ENCODE results near the gene CISTR. TPM values are rescaled to one million over a fixed set of nuclear protein-coding genes. Genes with fewer than 3 reads are reported as not detected.
"Not testable (repeated sequence)": the region's sequence is repeated elsewhere in the genome, so short reads cannot be mapped to it uniquely, and the experiment has no call there.

CISTR gene
- total RNA-seq, 1 donor from 2014 or later, result not detected

DNA sequence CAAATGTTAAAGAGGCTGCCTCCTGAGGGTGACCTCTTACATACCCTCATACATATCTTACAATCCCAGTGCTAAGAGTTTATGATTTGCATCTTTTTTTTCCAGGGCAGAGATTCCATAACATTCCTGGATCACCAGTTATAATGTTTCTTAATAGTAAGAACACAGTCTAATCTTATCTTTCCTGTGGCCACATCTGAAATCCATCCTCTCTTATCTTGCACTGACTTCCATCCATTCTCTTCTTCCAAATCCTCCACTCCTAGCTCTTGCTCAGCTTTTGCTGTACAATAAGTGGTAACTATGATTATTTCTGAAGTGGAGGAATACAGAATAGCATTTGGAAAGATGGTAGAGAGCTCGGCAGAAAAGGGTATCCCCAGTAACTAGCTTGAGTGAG lies 30.8 kb downstream of the CISTR start:
- H3K27ac Mint-ChIP-seq, result no peak overlapping the region
- no peak for DNase-seq (ENCODE audit: low spot score)

DNA sequence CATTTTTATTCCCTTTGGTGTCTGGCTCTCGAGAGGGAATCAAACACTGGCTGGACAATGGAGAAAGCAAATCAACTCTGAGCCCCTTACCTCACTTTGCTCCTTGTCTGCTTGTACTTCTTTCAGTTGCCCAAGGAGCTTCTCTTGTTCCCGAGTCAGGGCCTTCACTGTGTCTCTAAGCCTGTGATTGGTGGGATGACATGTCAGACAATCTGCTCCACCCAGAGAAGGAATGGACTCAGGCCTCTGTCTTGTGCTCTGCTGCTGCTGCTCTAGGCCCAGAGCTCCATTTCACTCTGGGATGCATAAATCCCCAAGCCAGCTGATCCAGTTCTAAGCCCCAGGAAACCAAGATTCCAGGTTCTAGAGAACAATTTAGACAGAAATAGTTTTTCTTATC lies 32.1 kb downstream of the CISTR start:
- intact Hi-C loops (cut with micrococcal nuclease), result no loop called here
- peaks cover 34% of the 10 kb centered on the region for H3K36me3 Mint-ChIP-seq (ENCODE audit: low read depth)
- H3K9me3 Mint-ChIP-seq, result no peaks in the 10 kb centered on the region
- DNase-seq (ENCODE audit: low spot score), result no peak
- no peak overlapping the region for H3K27ac Mint-ChIP-seq
- H3K4me1 Mint-ChIP-seq (ENCODE audit: low read depth), result no peaks in the 10 kb centered on the region
- H3K27me3 Mint-ChIP-seq (ENCODE audit: insufficient read depth), result no peaks in the 10 kb centered on the region
- no peak overlapping the region for H3K4me3 Mint-ChIP-seq

More for the DNA sequence above, 30.8 kb downstream of the CISTR start:
- Mint-ChIP-seq H3K27me3 (ENCODE audit: insufficient read depth) (no peaks in the 10 kb centered on the region), H3K4me3 (no peak overlapping the region), H3K36me3 (ENCODE audit: low read depth) (peaks cover 39% of the 10 kb centered on the region), H3K4me1 (ENCODE audit: low read depth) (peaks cover 4% of the 10 kb centered on the region), H3K9me3 (no peaks in the 10 kb centered on the region)
- intact Hi-C loops (cut with micrococcal nuclease), result no loop called here

- H3K9me3 Mint-ChIP-seq; H3K27me3 Mint-ChIP-seq (ENCODE audit: insufficient read depth); H3K4me1 Mint-ChIP-seq (ENCODE audit: low read depth); DNase-seq (ENCODE audit: low spot score); H3K4me3 Mint-ChIP-seq; intact Hi-C loops (cut with micrococcal nuclease); H3K27ac Mint-ChIP-seq: not testable (repeated sequence)
- peaks cover 30% of the 10 kb centered on the region for H3K36me3 Mint-ChIP-seq (ENCODE audit: low read depth)
Observed at GRCh38 chr12:53718567-53718966, 33.2 kb downstream of the CISTR start.

GRCh38 chr12:53717319-53717718 lies 34.5 kb downstream of the CISTR start:
- H3K36me3 Mint-ChIP-seq (ENCODE audit: low read depth), result peaks cover 20% of the 10 kb centered on the region
- no peaks in the 10 kb centered on the region for H3K27me3 Mint-ChIP-seq (ENCODE audit: insufficient read depth)
- no peaks in the 10 kb centered on the region for H3K9me3 Mint-ChIP-seq
- no peak overlapping the region for H3K4me3 Mint-ChIP-seq
- intact Hi-C loops (cut with micrococcal nuclease), result no loop called here
- H3K27ac Mint-ChIP-seq, result no peak overlapping the region
- no peak for DNase-seq (ENCODE audit: low spot score)
- H3K4me1 Mint-ChIP-seq (ENCODE audit: low read depth), result no peaks in the 10 kb centered on the region

GRCh38 chr12:53714004-53714403 lies 37.8 kb downstream of the CISTR start:
- DNase-seq (ENCODE audit: low spot score), result no peak
- H3K4me3 Mint-ChIP-seq, result no peak overlapping the region
- H3K27ac Mint-ChIP-seq, result no peak overlapping the region
- H3K4me1 Mint-ChIP-seq (ENCODE audit: low read depth), result no peaks in the 10 kb centered on the region
- H3K9me3 Mint-ChIP-seq, result no peaks in the 10 kb centered on the region
- intact Hi-C loops (cut with micrococcal nuclease), result no loop called here
- peaks cover 4% of the 10 kb centered on the region for H3K36me3 Mint-ChIP-seq (ENCODE audit: low read depth)
- H3K27me3 Mint-ChIP-seq (ENCODE audit: insufficient read depth), result peaks cover 1% of the 10 kb centered on the region

DNA sequence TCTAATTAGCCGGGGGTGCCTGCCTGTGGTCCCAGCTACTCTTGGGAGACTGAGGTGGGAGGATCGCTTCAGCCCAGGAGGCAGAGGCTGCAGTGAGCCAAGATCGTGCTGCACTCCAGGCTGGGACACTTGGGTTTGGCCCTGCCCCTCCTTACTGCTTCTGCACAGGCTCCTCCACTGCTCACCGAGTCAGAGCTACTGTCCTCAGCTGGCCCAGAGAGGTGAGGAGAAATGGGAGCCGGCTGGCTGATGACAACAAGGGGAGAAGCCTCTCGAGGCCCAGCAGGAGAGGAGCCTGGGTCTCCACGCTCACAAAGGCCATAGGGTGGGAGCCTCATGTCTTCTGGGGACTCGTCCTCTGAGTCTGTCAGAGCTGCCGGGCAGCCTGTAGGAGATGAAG lies 38.3 kb downstream of the CISTR start:
- Mint-ChIP-seq H3K9me3 (no peaks in the 10 kb centered on the region), H3K4me3 (no peak overlapping the region), H3K27ac (no peak overlapping the region), H3K4me1 (ENCODE audit: low read depth) (no peaks in the 10 kb centered on the region), H3K27me3 (ENCODE audit: insufficient read depth) (peaks cover 4% of the 10 kb centered on the region), H3K36me3 (ENCODE audit: low read depth) (peaks cover 4% of the 10 kb centered on the region)
- intact Hi-C loops (cut with micrococcal nuclease), result no loop called here
- DNase-seq (ENCODE audit: low spot score), result no peak

GRCh38 chr12:53712059-53712643 lies 39.6 kb downstream of the CISTR start:
- Mint-ChIP-seq H3K4me3 (no peak overlapping the region), H3K4me1 (ENCODE audit: low read depth) (no peaks in the 10 kb centered on the region), H3K27ac (no peak overlapping the region), H3K36me3 (ENCODE audit: low read depth) (peaks cover 4% of the 10 kb centered on the region), H3K9me3 (no peaks in the 10 kb centered on the region), H3K27me3 (ENCODE audit: insufficient read depth) (peaks cover 11% of the 10 kb centered on the region)
- DNase-seq (ENCODE audit: low spot score), result no peak
- intact Hi-C loops (cut with micrococcal nuclease), result no loop called here

GRCh38 chr12:53710091-53710490 lies 41.7 kb downstream of the CISTR start:
- Mint-ChIP-seq H3K4me1 (ENCODE audit: low read depth) (no peaks in the 10 kb centered on the region), H3K4me3 (no peak overlapping the region), H3K27me3 (ENCODE audit: insufficient read depth) (peaks cover 11% of the 10 kb centered on the region), H3K27ac (no peak overlapping the region), H3K9me3 (no peaks in the 10 kb centered on the region), H3K36me3 (ENCODE audit: low read depth) (no peaks in the 10 kb centered on the region)
- no peak for DNase-seq (ENCODE audit: low spot score)
- intact Hi-C loops (cut with micrococcal nuclease), result no loop called here

DNA sequence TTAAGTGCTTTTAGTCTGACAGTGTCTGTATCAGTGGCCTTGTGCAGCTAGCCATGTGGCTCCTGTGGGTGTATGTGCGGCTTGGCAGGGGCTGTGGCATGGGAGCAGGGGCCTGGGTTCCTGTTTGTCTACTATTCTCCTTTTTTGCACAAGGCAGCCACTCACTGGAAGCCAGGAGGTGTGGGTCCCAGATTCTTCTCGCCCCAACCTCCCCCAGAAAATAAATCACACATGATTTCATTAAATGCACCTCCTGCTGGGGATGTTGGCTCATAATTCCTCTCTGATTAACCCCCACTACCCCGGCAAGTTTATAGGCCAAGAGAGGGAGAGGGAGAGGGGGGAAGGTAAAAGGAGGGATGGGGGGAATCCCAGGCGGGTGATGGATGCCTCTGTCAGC lies 42.1 kb downstream of the CISTR start:
- Mint-ChIP-seq H3K9me3 (no peaks in the 10 kb centered on the region), H3K4me1 (ENCODE audit: low read depth) (no peaks in the 10 kb centered on the region), H3K4me3 (no peak overlapping the region), H3K27ac (no peak overlapping the region), H3K27me3 (ENCODE audit: insufficient read depth) (peaks cover 12% of the 10 kb centered on the region), H3K36me3 (ENCODE audit: low read depth) (no peaks in the 10 kb centered on the region)
- intact Hi-C loops (cut with micrococcal nuclease), result no loop called here
- DNase-seq (ENCODE audit: low spot score), result no peak

DNA sequence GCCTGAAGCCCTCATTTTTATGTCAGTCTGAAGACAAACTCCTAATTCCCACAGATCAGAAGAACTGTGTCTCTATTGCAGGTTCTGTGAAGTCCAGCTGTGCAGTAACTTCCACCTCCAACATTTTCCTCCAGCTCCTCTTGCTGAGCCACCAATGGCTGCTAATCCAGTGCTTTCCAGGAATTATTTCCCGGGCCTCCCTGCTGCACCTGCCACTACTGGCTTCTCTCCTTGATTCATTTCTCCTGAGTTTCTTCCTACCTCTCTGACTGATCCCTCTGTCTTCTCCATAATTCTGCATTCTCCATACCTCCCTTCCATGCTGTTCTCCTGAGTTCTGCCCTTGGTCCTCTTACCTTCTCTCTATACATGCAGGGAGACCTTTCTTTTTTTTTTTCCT lies 45.7 kb downstream of the CISTR start:
- Mint-ChIP-seq H3K4me3 (no peak overlapping the region), H3K9me3 (no peaks in the 10 kb centered on the region), H3K4me1 (ENCODE audit: low read depth) (peaks cover 7% of the 10 kb centered on the region), H3K36me3 (ENCODE audit: low read depth) (no peaks in the 10 kb centered on the region), H3K27ac (no peak overlapping the region), H3K27me3 (ENCODE audit: insufficient read depth) (peaks cover 45% of the 10 kb centered on the region)
- DNase-seq (ENCODE audit: low spot score), result no peak
- intact Hi-C loops (cut with micrococcal nuclease), result no loop called here

GRCh38 chr12:53703756-53704155 lies 48.0 kb downstream of the CISTR start:
- DNase-seq (ENCODE audit: low spot score), result no peak
- H3K9me3 Mint-ChIP-seq, result no peaks in the 10 kb centered on the region
- H3K36me3 Mint-ChIP-seq (ENCODE audit: low read depth), result no peaks in the 10 kb centered on the region
- peaks cover 63% of the 10 kb centered on the region for H3K27me3 Mint-ChIP-seq (ENCODE audit: insufficient read depth)
- no peak overlapping the region for H3K4me3 Mint-ChIP-seq
- H3K4me1 Mint-ChIP-seq (ENCODE audit: low read depth), result peaks cover 7% of the 10 kb centered on the region
- no peak overlapping the region for H3K27ac Mint-ChIP-seq
- intact Hi-C loops (cut with micrococcal nuclease), result no loop called here

GRCh38 chr12:53701518-53702264 lies 50.1 kb downstream of the CISTR start:
- Mint-ChIP-seq H3K27me3 (ENCODE audit: insufficient read depth) (peaks cover 74% of the 10 kb centered on the region), H3K27ac (no peak overlapping the region), H3K36me3 (ENCODE audit: low read depth) (no peaks in the 10 kb centered on the region), H3K4me3 (no peak overlapping the region), H3K9me3 (no peaks in the 10 kb centered on the region), H3K4me1 (ENCODE audit: low read depth) (peaks cover 12% of the 10 kb centered on the region)
- intact Hi-C loops (cut with micrococcal nuclease), result loop anchor here (1.0 kb wide), 1 partner anchor 45 kb away; no protein-coding TSS in a partner anchor
- DNase-seq (ENCODE audit: low spot score), result peak; percentile 42

DNA sequence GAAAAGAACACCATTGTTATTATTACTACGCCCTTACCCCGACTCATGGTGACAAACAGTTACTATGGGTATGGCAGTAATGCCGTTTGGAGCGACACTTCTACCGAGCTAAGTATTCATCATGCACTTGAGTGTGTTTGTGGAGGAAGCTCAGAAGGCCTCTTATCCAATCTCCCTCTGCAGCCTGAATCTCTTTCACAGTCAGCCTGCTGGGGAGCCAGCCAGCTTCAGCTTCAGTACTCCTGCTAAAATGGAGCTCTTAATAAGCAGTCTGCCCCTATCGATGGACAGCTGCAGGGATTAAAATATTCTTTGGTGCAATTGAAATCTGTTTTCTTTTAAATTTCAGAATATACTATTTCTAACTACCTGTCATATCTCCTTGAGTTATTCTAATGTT lies 51.2 kb downstream of the CISTR start:
- Mint-ChIP-seq H3K36me3 (ENCODE audit: low read depth) (no peaks in the 10 kb centered on the region), H3K27me3 (ENCODE audit: insufficient read depth) (peaks cover 85% of the 10 kb centered on the region), H3K4me3 (no peak overlapping the region), H3K27ac (no peak overlapping the region), H3K9me3 (no peaks in the 10 kb centered on the region), H3K4me1 (ENCODE audit: low read depth) (peaks cover 17% of the 10 kb centered on the region)
- DNase-seq (ENCODE audit: low spot score), result no peak
- intact Hi-C loops (cut with micrococcal nuclease), result no loop called here
